ENCODE data around the gene NDUFB7. TPM values are rescaled to one million over a fixed set of nuclear protein-coding genes. Genes with fewer than 3 reads are reported as not detected.
"Not testable (repeated sequence)": the region's sequence is repeated elsewhere in the genome, so short reads cannot be mapped to it uniquely, and the experiment has no call there.

Gene NDUFB7
- total RNA-seq, 1 donor from 2014 or later: 128 TPM

GRCh38 chr19:14553939-14554243 lies 18.0 kb downstream of the NDUFB7 start:
- peaks cover 12% of the 10 kb centered on the region for H3K4me1 Mint-ChIP-seq
- DNase-seq (ENCODE audit: low read depth, low spot score): no peak
- H3K27me3 Mint-ChIP-seq (ENCODE audit: low read depth): no peaks in the 10 kb centered on the region
- no peaks in the 10 kb centered on the region for H3K36me3 Mint-ChIP-seq (ENCODE audit: low read depth)
- no peaks in the 10 kb centered on the region for H3K9me3 Mint-ChIP-seq
- no peak for TF ChIP-seq CTCF (conservative IDR thresholded peaks at IDR 0.05)
- H3K27ac Mint-ChIP-seq (ENCODE audit: unreplicated experiment): no peak overlapping the region
- no peak overlapping the region for H3K4me3 Mint-ChIP-seq

GRCh38 chr19:14553042-14553938 lies 18.6 kb downstream of the NDUFB7 start:
- no peak for TF ChIP-seq CTCF (conservative IDR thresholded peaks at IDR 0.05)
- H3K36me3 Mint-ChIP-seq (ENCODE audit: low read depth): no peaks in the 10 kb centered on the region
- peaks cover 12% of the 10 kb centered on the region for H3K4me1 Mint-ChIP-seq
- no peaks in the 10 kb centered on the region for H3K9me3 Mint-ChIP-seq
- H3K4me3 Mint-ChIP-seq: no peak overlapping the region
- no peaks in the 10 kb centered on the region for H3K27me3 Mint-ChIP-seq (ENCODE audit: low read depth)
- DNase-seq (ENCODE audit: low read depth, low spot score): no peak
- peak overlapping the region; percentile 27 for H3K27ac Mint-ChIP-seq (ENCODE audit: unreplicated experiment)

GRCh38 chr19:14552006-14552360 lies 19.9 kb downstream of the NDUFB7 start:
- H3K4me1 Mint-ChIP-seq: peaks cover 12% of the 10 kb centered on the region
- not testable (repeated sequence) for H3K27me3 Mint-ChIP-seq (ENCODE audit: low read depth); H3K27ac Mint-ChIP-seq (ENCODE audit: unreplicated experiment); H3K9me3 Mint-ChIP-seq; H3K36me3 Mint-ChIP-seq (ENCODE audit: low read depth); DNase-seq (ENCODE audit: low read depth, low spot score); H3K4me3 Mint-ChIP-seq

- H3K27ac Mint-ChIP-seq (ENCODE audit: unreplicated experiment): peak overlapping the region; percentile 35
- H3K4me3 Mint-ChIP-seq; DNase-seq (ENCODE audit: low read depth, low spot score); H3K4me1 Mint-ChIP-seq; H3K27me3 Mint-ChIP-seq (ENCODE audit: low read depth); H3K9me3 Mint-ChIP-seq; H3K36me3 Mint-ChIP-seq (ENCODE audit: low read depth): not testable (repeated sequence)
- TF ChIP-seq CTCF (conservative IDR thresholded peaks at IDR 0.05): peak; percentile 65
Observed at GRCh38 chr19:14551134-14552005, 20.5 kb downstream of the NDUFB7 start.

- DNase-seq (ENCODE audit: low read depth, low spot score): no peak
- Mint-ChIP-seq H3K9me3 (no peaks in the 10 kb centered on the region), H3K4me3 (no peak overlapping the region), H3K27me3 (ENCODE audit: low read depth) (no peaks in the 10 kb centered on the region), H3K36me3 (ENCODE audit: low read depth) (no peaks in the 10 kb centered on the region), H3K4me1 (no peaks in the 10 kb centered on the region), H3K27ac (ENCODE audit: unreplicated experiment) (peak overlapping the region; percentile 88)
- no peak for TF ChIP-seq CTCF (conservative IDR thresholded peaks at IDR 0.05)
Observed at GRCh38 chr19:14550201-14550754, 21.6 kb downstream of the NDUFB7 start.

Data from neural crest cell (in vitro differentiated cells).